HG02973 (cell line): ENCODE results near the gene NEK5.

Source experiments
- ATAC-seq: cut with Tn5 transposase; IDR thresholded peaks from one replicate; pipeline ENCODE4 v1.9.1; 2021; ENCODE audit warnings: moderate library complexity; ENCODE audit not compliant: unreplicated experiment

NEK5 gene

GRCh38 chr13:52011632-52012511, 117.0 kb downstream of the NEK5 start, which contains the start of gene ALG11:
Gene ALG11, plus strand, starts transcription at chr13:52012398. Its CDS starts 21 bp downstream, at chr13:52012419.
- peak; percentile 99 for ATAC-seq

- ATAC-seq: peak; percentile 3
Observed at GRCh38 chr13:52010890-52011631, 117.8 kb downstream of the NEK5 start, which contains the start of gene ATP7B. Gene ATP7B, minus strand, starts transcription at chr13:52011450. Its CDS starts 113 bp downstream, at chr13:52011337.

- ATAC-seq: no peak
Observed at GRCh38 chr13:52009946-52010345, 118.9 kb downstream of the NEK5 start.

GRCh38 chr13:52006523-52007245, 122.2 kb downstream of the NEK5 start:
- ATAC-seq: no peak

GRCh38 chr13:52005841-52006522, 122.9 kb downstream of the NEK5 start:
- no peak for ATAC-seq

GRCh38 chr13:52004511-52005170, 124.2 kb downstream of the NEK5 start:
- ATAC-seq: no peak

GRCh38 chr13:52003541-52003940, 125.3 kb downstream of the NEK5 start:
- ATAC-seq: no peak

- ATAC-seq: no peak
Observed at GRCh38 chr13:52002361-52002760, 126.5 kb downstream of the NEK5 start.

GRCh38 chr13:52001120-52001731, 127.6 kb downstream of the NEK5 start:
- ATAC-seq: peak; percentile 82

GRCh38 chr13:51999921-52000320, 129.0 kb downstream of the NEK5 start:
- ATAC-seq: no peak

GRCh38 chr13:51999510-51999911, 129.4 kb downstream of the NEK5 start:
- ATAC-seq: no peak

- ATAC-seq: no peak
Observed at GRCh38 chr13:51998723-51999509, 130.0 kb downstream of the NEK5 start.

GRCh38 chr13:51997641-51998330, 131.1 kb downstream of the NEK5 start:
- ATAC-seq: no peak

- no peak for ATAC-seq
Observed at GRCh38 chr13:51997186-51997585, 131.7 kb downstream of the NEK5 start.

- ATAC-seq: no peak
Observed at GRCh38 chr13:51996641-51997040, 132.2 kb downstream of the NEK5 start.

- ATAC-seq: no peak
Observed at GRCh38 chr13:51995677-51996551, 133.0 kb downstream of the NEK5 start.

- no peak for ATAC-seq
Observed at GRCh38 chr13:51993713-51994112, 135.2 kb downstream of the NEK5 start.
